ENCODE measurements around the gene ALDH3B1.

DNA sequence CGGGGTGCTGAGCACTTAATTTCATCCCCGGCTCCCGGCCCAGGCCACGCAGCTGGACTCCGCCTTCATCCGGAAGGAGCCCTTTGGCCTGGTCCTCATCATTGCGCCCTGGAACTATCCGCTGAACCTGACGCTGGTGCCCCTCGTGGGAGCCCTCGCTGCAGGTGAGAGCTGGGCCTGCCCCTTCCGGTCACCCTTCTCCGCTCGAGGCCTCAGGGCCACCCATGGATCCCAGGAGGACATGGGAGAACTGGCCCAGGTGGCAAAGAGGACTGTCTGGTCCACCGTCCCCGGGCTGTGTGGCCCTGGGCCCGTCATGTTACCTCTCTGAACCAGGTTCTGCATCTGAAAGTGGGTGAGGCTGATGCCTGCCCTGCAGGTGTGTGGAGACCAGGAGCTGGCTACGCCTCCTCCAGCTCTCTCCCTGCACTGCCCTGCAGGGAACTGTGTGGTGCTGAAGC, 8.6 kb downstream of the ALDH3B1 start:
- TF ChIP-seq JUN (IDR thresholded peaks at IDR 0.05; ENCODE audit: borderline replicate concordance, insufficient read depth, insufficient read length, low read depth) (no peak), CTCF (IDR thresholded peaks at IDR 0.05; ENCODE audit: extremely low read depth in 1 of 2, insufficient read depth in 1 of 2, low read depth in 1 of 2, low read length in 2 of 2) (no peak), POLR2A (IDR thresholded peaks at IDR 0.05; ENCODE audit: low read depth, low read length) (no peak), POLR2AphosphoS5 (IDR thresholded peaks at IDR 0.05; ENCODE audit: insufficient read depth, low read depth, low read length) (no peak), FOS (IDR thresholded peaks at IDR 0.05; ENCODE audit: borderline replicate concordance, insufficient read depth, low read length) (no peak), EZH2 (IDR thresholded peaks at IDR 0.05; ENCODE audit: borderline replicate concordance, low read depth, low read length, severe bottlenecking) (no peak)
- TF ChIP-seq, protein P1, sequence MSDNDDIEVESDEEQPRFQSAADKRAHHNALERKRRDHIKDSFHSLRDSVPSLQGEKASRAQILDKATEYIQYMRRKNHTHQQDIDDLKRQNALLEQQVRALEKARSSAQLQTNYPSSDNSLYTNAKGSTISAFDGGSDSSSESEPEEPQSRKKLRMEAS (IDR thresholded peaks at IDR 0.05; ENCODE audit: insufficient read depth, insufficient read length), result no peak

All from endothelial cell of umbilical vein (primary cell).